Epithelial cell of esophagus (primary cell): ENCODE measurements around the gene NBPF12.
"Not testable (repeated sequence)": the region's sequence is repeated elsewhere in the genome, so short reads cannot be mapped to it uniquely, and the experiment has no call there.

Experiments used
- DNase-seq: peaks from one replicate; pipeline ENCODE4 v3.0.0; 2010; ENCODE audit warnings: low read depth
- H3K4me3 ChIP-seq: 2 replicates; pipeline ENCODE4 v1.5.1; 2011; ENCODE audit warnings: mild to moderate bottlenecking, low read length, control low read depth
- TF ChIP-seq, protein P1 (sequence below): IDR thresholded peaks from 2 replicates; pipeline ENCODE4 v1.5.1; 2011; ENCODE audit warnings: low read depth, mild to moderate bottlenecking, low read length, control low read depth, inconsistent platforms; ENCODE audit not compliant: insufficient read depth; ENCODE audit errors: missing control alignments

NBPF12 gene

GRCh38 chr1:146966351-146966750 is 28.2 kb downstream of the NBPF12 start:
- TF ChIP-seq, protein P1, sequence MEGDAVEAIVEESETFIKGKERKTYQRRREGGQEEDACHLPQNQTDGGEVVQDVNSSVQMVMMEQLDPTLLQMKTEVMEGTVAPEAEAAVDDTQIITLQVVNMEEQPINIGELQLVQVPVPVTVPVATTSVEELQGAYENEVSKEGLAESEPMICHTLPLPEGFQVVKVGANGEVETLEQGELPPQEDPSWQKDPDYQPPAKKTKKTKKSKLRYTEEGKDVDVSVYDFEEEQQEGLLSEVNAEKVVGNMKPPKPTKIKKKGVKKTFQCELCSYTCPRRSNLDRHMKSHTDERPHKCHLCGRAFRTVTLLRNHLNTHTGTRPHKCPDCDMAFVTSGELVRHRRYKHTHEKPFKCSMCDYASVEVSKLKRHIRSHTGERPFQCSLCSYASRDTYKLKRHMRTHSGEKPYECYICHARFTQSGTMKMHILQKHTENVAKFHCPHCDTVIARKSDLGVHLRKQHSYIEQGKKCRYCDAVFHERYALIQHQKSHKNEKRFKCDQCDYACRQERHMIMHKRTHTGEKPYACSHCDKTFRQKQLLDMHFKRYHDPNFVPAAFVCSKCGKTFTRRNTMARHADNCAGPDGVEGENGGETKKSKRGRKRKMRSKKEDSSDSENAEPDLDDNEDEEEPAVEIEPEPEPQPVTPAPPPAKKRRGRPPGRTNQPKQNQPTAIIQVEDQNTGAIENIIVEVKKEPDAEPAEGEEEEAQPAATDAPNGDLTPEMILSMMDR: peak; percentile 35
- H3K4me3 ChIP-seq, DNase-seq: not testable (repeated sequence)

DNA sequence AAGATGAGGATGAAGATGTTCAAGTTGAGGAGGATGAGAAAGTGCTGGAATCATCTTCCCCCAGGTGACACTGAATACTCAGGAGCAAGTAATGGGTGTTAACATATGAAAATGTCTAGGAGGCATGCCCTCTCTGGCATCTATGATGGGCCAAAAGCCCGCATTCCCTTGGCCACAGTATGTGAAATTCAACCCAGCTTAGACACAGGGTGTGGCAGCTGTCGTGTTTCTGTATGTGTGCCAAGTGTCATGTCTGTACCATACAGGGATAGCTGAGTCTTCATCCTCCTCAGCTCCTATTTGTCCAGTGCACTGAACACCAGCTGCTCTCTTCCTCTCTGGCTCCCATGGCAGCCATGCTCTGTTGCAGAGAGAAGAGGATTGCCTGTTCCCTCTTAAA is 32.5 kb downstream of the NBPF12 start:
- H3K4me3 ChIP-seq, DNase-seq: not testable (repeated sequence)

- not testable (repeated sequence) for H3K4me3 ChIP-seq, DNase-seq
These were observed 34.6 kb downstream of the NBPF12 start for GRCh38 chr1:146972681-146973080.

GRCh38 chr1:146985855-146986254 is 47.7 kb downstream of the NBPF12 start:
- not testable (repeated sequence) for DNase-seq, H3K4me3 ChIP-seq

GRCh38 chr1:146986450-146986849 is 48.3 kb downstream of the NBPF12 start:
- H3K4me3 ChIP-seq, DNase-seq: not testable (repeated sequence)

GRCh38 chr1:146987502-146987901 is 49.4 kb downstream of the NBPF12 start:
- H3K4me3 ChIP-seq, DNase-seq: not testable (repeated sequence)

DNA sequence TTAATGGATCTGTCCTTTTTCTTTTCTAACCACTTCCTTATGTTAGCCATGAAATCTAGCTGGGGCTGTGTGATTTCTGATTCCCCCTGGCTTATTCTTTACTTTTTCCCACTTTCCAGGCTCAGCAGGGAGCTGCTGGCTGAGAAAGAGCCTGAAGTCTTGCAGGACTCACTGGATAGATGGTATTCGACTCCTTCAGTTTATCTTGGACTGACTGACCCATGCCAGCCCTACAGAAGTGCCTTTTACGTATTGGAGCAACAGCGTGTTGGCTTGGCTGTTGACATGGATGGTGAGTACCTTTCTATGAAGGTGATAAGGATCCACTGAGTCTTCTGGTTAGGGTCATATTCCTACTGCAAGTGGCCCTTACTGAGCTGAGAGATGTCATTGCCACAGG is 51.3 kb downstream of the NBPF12 start:
- not testable (repeated sequence) for DNase-seq, H3K4me3 ChIP-seq

DNA sequence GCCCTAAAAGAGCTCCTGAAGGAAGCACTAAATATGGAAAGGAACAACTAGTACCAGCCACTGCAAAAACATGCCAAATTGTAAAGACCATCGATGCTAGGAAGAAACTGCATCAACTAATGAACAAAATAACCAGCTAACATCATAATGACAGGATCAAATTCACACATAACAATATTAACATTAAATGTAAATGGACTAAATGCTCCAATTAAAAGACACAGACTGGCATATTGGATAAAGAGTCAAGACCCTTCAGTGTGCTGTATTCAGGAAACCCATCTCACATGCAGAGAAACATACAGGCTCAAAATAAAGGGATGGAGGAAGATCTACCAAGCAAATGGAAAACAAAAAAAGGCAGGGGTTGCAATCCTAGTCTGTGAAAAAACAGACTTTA is 70.4 kb downstream of the NBPF12 start:
- not testable (repeated sequence) for H3K4me3 ChIP-seq, DNase-seq

DNA sequence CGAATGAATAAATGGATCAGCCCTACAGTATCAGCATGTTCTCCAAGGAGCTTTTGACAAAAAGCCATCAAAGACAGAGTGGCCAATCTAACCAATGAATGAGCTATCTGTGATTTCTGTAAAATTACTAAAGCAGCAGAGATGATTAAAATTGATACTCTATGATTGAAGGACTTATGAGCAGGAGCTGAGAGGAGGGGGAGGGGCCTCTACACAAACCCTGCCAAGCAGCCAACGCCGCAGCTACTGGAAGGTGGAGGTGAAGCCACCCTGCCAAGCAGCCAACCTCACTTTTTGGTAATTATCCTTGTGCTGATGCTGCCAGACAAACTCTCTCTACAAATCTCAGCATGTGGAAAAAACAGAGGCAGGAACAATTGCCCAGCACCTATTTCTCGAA is 88.9 kb downstream of the NBPF12 start:
- H3K4me3 ChIP-seq, DNase-seq: not testable (repeated sequence)

DNA sequence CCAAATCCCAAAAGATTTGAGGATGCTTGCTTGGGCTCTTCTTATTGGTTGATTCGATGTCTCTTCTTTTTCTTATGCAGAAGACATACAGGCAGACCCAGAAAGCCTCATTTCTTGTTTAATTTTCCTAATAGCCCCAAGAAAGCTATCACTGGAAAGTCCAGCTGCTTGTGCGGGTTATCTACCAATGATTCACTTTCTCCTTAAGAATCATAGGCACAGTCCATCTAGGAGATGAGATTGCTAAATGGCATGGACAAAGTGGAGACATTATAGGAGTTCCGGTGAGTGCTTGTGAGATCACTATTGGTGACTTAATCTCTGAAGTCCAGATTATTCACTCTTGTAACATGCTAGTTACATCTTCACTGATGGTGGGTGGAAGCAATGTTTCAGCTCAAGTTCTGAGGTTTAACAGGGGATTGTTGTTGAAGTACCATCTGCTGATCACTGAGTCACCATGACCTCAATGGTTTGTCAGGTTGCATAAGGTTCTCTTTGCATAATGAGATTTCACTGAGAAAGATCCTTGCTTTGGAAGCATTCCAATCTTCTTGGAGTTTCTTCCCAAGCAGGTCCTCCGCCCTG is 92.0 kb downstream of the NBPF12 start:
- peak; percentile 78 for DNase-seq
- not testable (repeated sequence) for H3K4me3 ChIP-seq

- TF ChIP-seq, protein P1: no peak
- no peak overlapping the region for H3K4me3 ChIP-seq
- DNase-seq: no peak
These were observed 101.8 kb downstream of the NBPF12 start for GRCh38 chr1:147039916-147040315.

GRCh38 chr1:147042891-147043290 is 104.8 kb downstream of the NBPF12 start:
- H3K4me3 ChIP-seq, DNase-seq: not testable (repeated sequence)

DNA sequence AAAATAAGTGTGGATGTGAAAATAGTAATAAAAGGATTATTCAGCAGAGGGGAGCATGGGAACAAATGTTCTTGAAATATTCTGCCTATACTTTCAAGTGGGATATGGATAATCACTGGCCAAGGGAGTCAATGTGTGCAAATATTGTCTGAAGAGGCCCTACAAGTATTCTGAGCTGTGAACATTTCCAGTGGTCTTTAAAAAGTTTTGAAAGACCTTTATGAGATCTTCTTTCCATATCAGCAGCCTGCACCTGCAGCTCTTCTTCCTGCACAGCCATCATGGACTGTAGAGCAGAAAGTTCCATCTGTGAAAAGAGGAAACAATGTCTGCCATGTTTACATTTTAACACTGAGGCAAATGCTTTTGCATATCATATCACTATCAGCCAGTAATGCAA is 106.4 kb downstream of the NBPF12 start:
- not testable (repeated sequence) for DNase-seq, H3K4me3 ChIP-seq
